B cell (primary cell): ENCODE data around the gene SGCA. TPM values are rescaled to one million over a fixed set of nuclear protein-coding genes. Genes with fewer than 3 reads are reported as not detected.

ENCODE experiments used
- ATAC-seq: fragments of 200-7000 bp; cut with Tn5 transposase; one replicate; pipeline ENCODE4 v1.10.0; 2021; ENCODE audit warnings: low read depth, mild to moderate bottlenecking, moderate number of reproducible peaks, moderate library complexity
- CTCF ChIA-PET: fragments of 350-600 bp; sonication (Branson Sonifier 250); formaldehyde crosslinking; loops from one replicate; lab custom pipeline; 2021; ENCODE audit warnings: antibody characterized with exemption, inconsistent platforms; lab: Charles Lee
- POLR2A ChIA-PET: fragments of 350-600 bp; sonication (Branson Sonifier 250); formaldehyde crosslinking; loops from one replicate; lab custom pipeline; 2021; ENCODE audit warnings: antibody characterized with exemption; lab: Charles Lee
- DNase-seq: peaks from one replicate; pipeline ENCODE4 v3.0.0; 2013
- H2AFZ ChIP-seq: 2 replicates; pipeline ENCODE4 v1.6.1; 2012; ENCODE audit warnings: mild to moderate bottlenecking, low read depth, low read length; ENCODE audit not compliant: insufficient read depth, poor library complexity, severe bottlenecking
- H3K27ac ChIP-seq, 2 donors: 1 replicate in 1 of 2; 2 replicates in 1 of 2; pipeline ENCODE4 v1.5.1; 2012 to 2013; ENCODE audit warnings: low read length in 2 of 2, mild to moderate bottlenecking in 2 of 2, moderate library complexity in 1 of 2
- H3K27me3 ChIP-seq, 4 experiments: fragments of 200-600 bp in 1 of 4; sonication (generic) in 1 of 4; replicated peaks in 1 of 4; 1 replicate in 2 of 4; 2 replicates in 2 of 4; pipeline versions ENCODE4 v1.6.1 to v1.7.0; 2013 to 2016; ENCODE audit warnings: low read length in 3 of 4, mild to moderate bottlenecking in 2 of 4, mixed read lengths in 1 of 4, moderate library complexity in 1 of 4; ENCODE audit not compliant: insufficient read depth in 4 of 4, control insufficient read depth in 3 of 4; ENCODE audit errors: control extremely low read depth in 1 of 4
- H3K36me3 ChIP-seq, 2 experiments: replicated peaks in 1 of 2; 1 replicate in 1 of 2; 2 replicates in 1 of 2; pipeline versions ENCODE4 v1.6.1 to v1.7.1; 2013; ENCODE audit warnings: low read length in 1 of 2; ENCODE audit not compliant: insufficient read depth in 2 of 2, control insufficient read depth in 1 of 2; ENCODE audit errors: control extremely low read depth in 1 of 2, extremely low read depth in 1 of 2
- H3K4me1 ChIP-seq, 2 donors: fragments of 200-600 bp in 1 of 2; sonication (generic) in 1 of 2; 1 replicate in 1 of 2; 2 replicates in 1 of 2; pipeline versions ENCODE4 v1.5.1 to v1.6.1; 2013 to 2017; ENCODE audit warnings: low read length in 2 of 2; ENCODE audit not compliant: control insufficient read depth in 2 of 2, insufficient read depth in 2 of 2
- H3K4me2 ChIP-seq: replicated peaks from 2 replicates; pipeline ENCODE3; 2012; ENCODE audit warnings: mild to moderate bottlenecking, low read depth, low read length; ENCODE audit not compliant: poor library complexity, severe bottlenecking
- H3K4me3 ChIP-seq, 5 experiments: fragments of 200-600 bp in 1 of 5; sonication (generic) in 1 of 5; 1 replicate in 3 of 5; 2 replicates in 2 of 5; pipeline versions ENCODE4 v1.5.1 to v1.7.0; 2011 to 2016; ENCODE audit warnings: low read length in 4 of 5, mild to moderate bottlenecking in 4 of 5, low read depth in 2 of 5, control low read depth in 1 of 5, moderate library complexity in 1 of 5; ENCODE audit not compliant: insufficient read depth in 1 of 5; ENCODE audit errors: control extremely low read depth in 1 of 5, extremely low read depth in 1 of 5
- H3K79me2 ChIP-seq: fragments of 200-600 bp; sonication (generic); one replicate; pipeline ENCODE4 v1.6.0; 2016; ENCODE audit warnings: low read length; ENCODE audit not compliant: control insufficient read depth, insufficient read depth
- H3K9ac ChIP-seq: fragments of 200-600 bp; sonication (generic); 2 replicates; pipeline ENCODE4 v1.6.1; 2017; ENCODE audit warnings: mild to moderate bottlenecking, low read length, moderate library complexity
- H3K9me3 ChIP-seq, 3 donors: one replicate each; pipeline versions ENCODE4 v1.6.1 to v1.7.1; 2013; ENCODE audit warnings: low read length in 2 of 3; ENCODE audit not compliant: control insufficient read depth in 2 of 3, insufficient read depth in 1 of 3; ENCODE audit errors: control extremely low read depth in 1 of 3
- H4K20me1 ChIP-seq: 2 replicates; pipeline ENCODE4 v1.6.0; 2012; ENCODE audit warnings: mild to moderate bottlenecking, low read length; ENCODE audit not compliant: insufficient read depth, control insufficient read depth, poor library complexity, severe bottlenecking
- H3K27ac Mint-ChIP-seq: one replicate; pipeline ENCODE4 v1.8.0; 2021; ENCODE audit warnings: mixed read lengths
- H3K27me3 Mint-ChIP-seq: one replicate; pipeline ENCODE4 v1.8.0; 2021; ENCODE audit warnings: mixed read lengths
- H3K4me1 Mint-ChIP-seq: one replicate; pipeline ENCODE4 v1.8.0; 2021; ENCODE audit warnings: mixed read lengths
- H3K4me3 Mint-ChIP-seq: one replicate; pipeline ENCODE4 v1.8.0; 2021; ENCODE audit warnings: mixed read lengths
- H3K9me3 Mint-ChIP-seq: one replicate; pipeline ENCODE4 v1.8.0; 2022; ENCODE audit warnings: mixed read lengths; ENCODE audit not compliant: insufficient read depth
- EZH2 ChIP-seq: IDR thresholded peaks from 2 replicates; pipeline ENCODE4 v1.6.1; 2012; ENCODE audit warnings: borderline replicate concordance, low read depth, mild to moderate bottlenecking, moderate library complexity, low read length; ENCODE audit not compliant: insufficient read depth, poor library complexity, severe bottlenecking
- WGBS: methylation state at CpG from one replicate; pipeline ENCODE4 v1.1.5; 2013; ENCODE audit warnings: missing lambda C conversion rate; ENCODE audit not compliant: insufficient coverage; 5-methylcytosine and 5-hydroxymethylcytosine counted together
- intact Hi-C: fragments of 100-400 bp; cut with micrococcal nuclease; formaldehyde crosslinking; loops from one replicate; pipeline ENCODE4 v1.10.0; 2022
- polyA plus RNA-seq: library from polyadenylated mRNA; depleted of rRNA; stranded (reverse); fragments of >200 nt; gene quantifications from 2 replicates; pipeline ENCODE4 v1.2.3, GENCODE V29; 2012
- total RNA-seq, 2 donors: library from RNA; stranded (reverse); fragments of 120-200 nt in 1 of 2; gene quantifications; 1 replicate in 1 of 2; 2 replicates in 1 of 2; pipeline versions ENCODE4 v1.2.3 to v1.2.4, GENCODE V29; 2013 to 2022
- TF ChIP-seq, protein P1 (sequence below): fragments of 200-600 bp; IDR thresholded peaks from one replicate; pipeline ENCODE4 v1.8.0; 2022; ENCODE audit warnings: antibody characterized with exemption, mild to moderate bottlenecking

Gene SGCA
- total and polyA plus RNA-seq, 2 donors (not counting 1 experiment from before 2014, with no cell fraction given), result 4.4 to 4.5 TPM

DNA sequence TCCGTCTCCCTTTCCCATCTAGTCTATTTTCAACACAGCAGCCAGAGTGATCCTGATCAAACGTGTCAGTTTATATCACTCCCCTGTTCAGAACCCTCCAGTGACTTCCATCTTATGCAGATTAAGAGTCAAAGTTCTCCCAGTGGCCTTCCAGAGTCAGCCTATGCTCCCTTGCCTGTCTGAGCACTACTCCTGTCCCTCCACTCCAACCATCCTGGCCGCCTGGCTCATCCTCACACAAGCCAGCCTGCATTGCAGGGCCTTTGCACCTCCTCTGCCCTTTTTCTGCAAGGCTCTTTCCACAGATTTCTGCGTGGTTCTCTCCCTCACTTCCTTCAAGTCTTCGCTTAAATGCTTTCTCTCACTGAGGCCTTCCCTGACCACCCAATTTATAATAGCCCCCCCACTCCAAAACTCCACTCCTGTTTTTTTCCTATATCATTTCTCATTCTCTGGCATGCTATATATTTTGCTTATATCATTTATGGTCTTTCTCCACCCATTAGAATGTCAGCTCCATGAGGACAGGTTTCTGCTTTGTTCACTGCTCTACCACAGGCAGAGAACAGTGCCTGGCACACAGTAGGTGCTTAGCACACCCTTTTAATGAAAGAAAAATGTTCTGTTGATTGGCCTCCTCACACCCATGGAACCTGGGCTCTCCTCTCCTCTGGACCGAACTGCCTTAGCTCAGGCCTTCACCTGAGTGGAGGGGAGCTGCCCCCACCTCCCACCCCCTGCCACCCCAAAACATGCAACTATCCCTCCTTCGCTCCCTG, 45.1 kb upstream of the SGCA start:
- ChIA-PET CTCF (interaction anchor here (1.3 to 3.7 kb wide), 6 partner anchors 18 to 58 kb away, joined by 3 to 18 read pairs (median 8); partner anchors contain the start of gene PDK2), POLR2A (interaction anchor here (0.6 kb wide), 2 partner anchors 36 to 286 kb away, joined by 3 to 6 read pairs; no protein-coding TSS in a partner anchor)
- Histone ChIP-seq H3K36me3 (no peaks in the 10 kb centered on the region), H3K4me1 (peaks cover 10 to 14% of the 10 kb centered on the region in 2 donors), H4K20me1 (no peaks in the 10 kb centered on the region), H3K4me3 (no peak overlapping the region), H3K27ac (no peak overlapping the region), H3K79me2 (no peaks in the 10 kb centered on the region), H3K9ac (no peak overlapping the region), H3K27me3 (peaks cover 0 to 35% (median 11%) of the 10 kb centered on the region in 4 experiments), H3K9me3 (no peaks in the 10 kb centered on the region), H3K4me2 (no peak overlapping the region), H2AFZ (no peak overlapping the region)
- DNase-seq (no peak), ATAC-seq (no peak)
- H3K27me3 Mint-ChIP-seq, result peaks cover 42% of the 10 kb centered on the region
- H3K4me3 Mint-ChIP-seq, result no peak overlapping the region
- 88% methylated on average over 5 of the region's 7 CpGs for WGBS
- peaks cover 8% of the 10 kb centered on the region for H3K4me1 Mint-ChIP-seq
- H3K27ac Mint-ChIP-seq, result no peak overlapping the region
- intact Hi-C loops, result no loop called here
- no peak for TF ChIP-seq EZH2
- TF ChIP-seq, protein P1, sequence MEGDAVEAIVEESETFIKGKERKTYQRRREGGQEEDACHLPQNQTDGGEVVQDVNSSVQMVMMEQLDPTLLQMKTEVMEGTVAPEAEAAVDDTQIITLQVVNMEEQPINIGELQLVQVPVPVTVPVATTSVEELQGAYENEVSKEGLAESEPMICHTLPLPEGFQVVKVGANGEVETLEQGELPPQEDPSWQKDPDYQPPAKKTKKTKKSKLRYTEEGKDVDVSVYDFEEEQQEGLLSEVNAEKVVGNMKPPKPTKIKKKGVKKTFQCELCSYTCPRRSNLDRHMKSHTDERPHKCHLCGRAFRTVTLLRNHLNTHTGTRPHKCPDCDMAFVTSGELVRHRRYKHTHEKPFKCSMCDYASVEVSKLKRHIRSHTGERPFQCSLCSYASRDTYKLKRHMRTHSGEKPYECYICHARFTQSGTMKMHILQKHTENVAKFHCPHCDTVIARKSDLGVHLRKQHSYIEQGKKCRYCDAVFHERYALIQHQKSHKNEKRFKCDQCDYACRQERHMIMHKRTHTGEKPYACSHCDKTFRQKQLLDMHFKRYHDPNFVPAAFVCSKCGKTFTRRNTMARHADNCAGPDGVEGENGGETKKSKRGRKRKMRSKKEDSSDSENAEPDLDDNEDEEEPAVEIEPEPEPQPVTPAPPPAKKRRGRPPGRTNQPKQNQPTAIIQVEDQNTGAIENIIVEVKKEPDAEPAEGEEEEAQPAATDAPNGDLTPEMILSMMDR, result no peak
- H3K9me3 Mint-ChIP-seq, result no peaks in the 10 kb centered on the region

DNA sequence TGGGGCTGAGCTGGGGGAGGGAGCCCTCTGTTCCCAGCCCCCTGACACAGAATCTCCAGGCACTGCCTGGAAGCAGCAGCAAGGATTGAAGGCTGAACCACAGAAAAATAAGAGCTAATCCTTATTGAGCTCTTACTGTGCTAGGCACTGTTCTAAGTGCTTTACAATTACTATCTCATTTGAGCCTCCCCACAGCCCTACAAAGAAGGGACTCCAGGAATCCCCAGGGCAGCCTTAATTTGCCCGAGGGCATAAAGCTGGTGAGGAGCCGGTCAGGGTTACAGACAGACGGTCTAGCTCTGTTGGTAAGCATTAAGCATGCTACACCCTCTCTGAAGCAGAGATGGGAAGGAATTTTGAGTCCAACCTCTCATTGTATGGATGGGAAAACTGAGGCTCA, 42.9 kb upstream of the SGCA start:
- Mint-ChIP-seq H3K27me3 (peaks cover 26% of the 10 kb centered on the region), H3K4me3 (no peak overlapping the region), H3K9me3 (no peaks in the 10 kb centered on the region), H3K27ac (no peak overlapping the region), H3K4me1 (peaks cover 5% of the 10 kb centered on the region)
- no peak overlapping the region for H2AFZ ChIP-seq
- intact Hi-C loops, result no loop called here
- no peak for DNase-seq
- POLR2A ChIA-PET, result no interaction called here
- H3K9ac ChIP-seq, result no peak overlapping the region
- no peaks in the 10 kb centered on the region for H4K20me1 ChIP-seq
- H3K27ac ChIP-seq, result no peak overlapping the region
- no peaks in the 10 kb centered on the region for H3K36me3 ChIP-seq
- peaks cover 5% of the 10 kb centered on the region in 2 donors for H3K4me1 ChIP-seq
- no peaks in the 10 kb centered on the region for H3K79me2 ChIP-seq
- no peak overlapping the region for H3K4me2 ChIP-seq
- peaks cover 0 to 21% (median 3%) of the 10 kb centered on the region in 4 experiments for H3K27me3 ChIP-seq
- ATAC-seq, result no peak
- H3K4me3 ChIP-seq, result no peak overlapping the region
- peaks cover 0 to 1% (median 0%) of the 10 kb centered on the region in 3 donors for H3K9me3 ChIP-seq
- TF ChIP-seq, protein P1, result no peak
- TF ChIP-seq EZH2, result no peak
- CTCF ChIA-PET, result interaction anchor here (0.6 to 1.6 kb wide), 5 partner anchors 9 to 744 kb away, joined by 3 to 7 read pairs (median 4); partner anchors contain the start of gene TOB1
- WGBS, result 100% methylated on average over 2 of the region's 3 CpGs
